Measurements from ENCODE around the gene CYP24A1.

DNA sequence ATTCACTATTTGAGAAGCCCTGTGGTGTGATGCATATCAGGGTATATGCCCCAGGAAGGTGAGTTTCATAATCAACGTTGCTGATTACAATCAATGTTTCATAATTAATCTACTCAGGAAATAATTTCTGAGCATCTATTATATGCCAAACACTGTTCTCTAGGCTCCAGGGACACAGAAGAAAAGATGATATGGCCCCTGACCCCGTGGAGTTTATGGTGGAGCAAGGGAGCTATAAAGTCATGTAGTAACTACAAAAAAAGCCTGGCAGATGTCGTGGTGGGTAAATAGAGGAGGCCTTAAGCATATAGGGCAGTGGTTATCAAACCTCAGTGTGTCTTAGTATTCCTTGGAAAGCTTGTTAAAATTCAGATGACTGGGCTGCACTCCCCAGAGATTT lies 63.3 kb downstream of the CYP24A1 start:
- TF ChIP-seq, protein P1, sequence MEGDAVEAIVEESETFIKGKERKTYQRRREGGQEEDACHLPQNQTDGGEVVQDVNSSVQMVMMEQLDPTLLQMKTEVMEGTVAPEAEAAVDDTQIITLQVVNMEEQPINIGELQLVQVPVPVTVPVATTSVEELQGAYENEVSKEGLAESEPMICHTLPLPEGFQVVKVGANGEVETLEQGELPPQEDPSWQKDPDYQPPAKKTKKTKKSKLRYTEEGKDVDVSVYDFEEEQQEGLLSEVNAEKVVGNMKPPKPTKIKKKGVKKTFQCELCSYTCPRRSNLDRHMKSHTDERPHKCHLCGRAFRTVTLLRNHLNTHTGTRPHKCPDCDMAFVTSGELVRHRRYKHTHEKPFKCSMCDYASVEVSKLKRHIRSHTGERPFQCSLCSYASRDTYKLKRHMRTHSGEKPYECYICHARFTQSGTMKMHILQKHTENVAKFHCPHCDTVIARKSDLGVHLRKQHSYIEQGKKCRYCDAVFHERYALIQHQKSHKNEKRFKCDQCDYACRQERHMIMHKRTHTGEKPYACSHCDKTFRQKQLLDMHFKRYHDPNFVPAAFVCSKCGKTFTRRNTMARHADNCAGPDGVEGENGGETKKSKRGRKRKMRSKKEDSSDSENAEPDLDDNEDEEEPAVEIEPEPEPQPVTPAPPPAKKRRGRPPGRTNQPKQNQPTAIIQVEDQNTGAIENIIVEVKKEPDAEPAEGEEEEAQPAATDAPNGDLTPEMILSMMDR (IDR thresholded peaks at IDR 0.05; ENCODE audit: borderline replicate concordance, extremely low read depth, low read length, poor library complexity, severe bottlenecking), result no peak
- no peak for TF ChIP-seq EZH2 (IDR thresholded peaks at IDR 0.05; ENCODE audit: borderline replicate concordance, low read depth, low read length, severe bottlenecking)
